ENCODE results near the gene ARHGAP21.

ARHGAP21 gene

DNA sequence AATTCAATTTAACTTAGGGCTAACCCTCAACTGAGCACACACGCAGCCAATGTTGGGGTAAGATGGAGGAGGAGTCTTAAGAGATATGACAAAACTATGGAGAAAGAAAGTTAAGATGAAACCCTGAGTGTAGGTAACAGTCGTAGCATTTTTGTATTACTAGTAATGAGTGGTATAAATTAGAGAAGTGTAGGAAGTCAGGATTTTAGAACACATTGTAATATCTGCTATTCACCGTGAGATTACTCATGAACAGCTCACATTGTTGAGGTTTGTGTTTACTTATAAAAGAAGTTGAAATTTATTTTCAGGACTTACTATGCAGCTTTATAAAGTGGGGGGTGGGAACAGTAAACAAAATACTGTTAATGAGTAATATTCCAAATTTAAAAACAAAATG, 107.2 kb downstream of the ARHGAP21 start:
- in situ Hi-C loops (cut with MboI; ENCODE audit: low sequenced_read_pairs, unreplicated experiment) = no loop called here
- no peak for DNase-seq (ENCODE audit: low spot score)
- TF ChIP-seq, protein P1, sequence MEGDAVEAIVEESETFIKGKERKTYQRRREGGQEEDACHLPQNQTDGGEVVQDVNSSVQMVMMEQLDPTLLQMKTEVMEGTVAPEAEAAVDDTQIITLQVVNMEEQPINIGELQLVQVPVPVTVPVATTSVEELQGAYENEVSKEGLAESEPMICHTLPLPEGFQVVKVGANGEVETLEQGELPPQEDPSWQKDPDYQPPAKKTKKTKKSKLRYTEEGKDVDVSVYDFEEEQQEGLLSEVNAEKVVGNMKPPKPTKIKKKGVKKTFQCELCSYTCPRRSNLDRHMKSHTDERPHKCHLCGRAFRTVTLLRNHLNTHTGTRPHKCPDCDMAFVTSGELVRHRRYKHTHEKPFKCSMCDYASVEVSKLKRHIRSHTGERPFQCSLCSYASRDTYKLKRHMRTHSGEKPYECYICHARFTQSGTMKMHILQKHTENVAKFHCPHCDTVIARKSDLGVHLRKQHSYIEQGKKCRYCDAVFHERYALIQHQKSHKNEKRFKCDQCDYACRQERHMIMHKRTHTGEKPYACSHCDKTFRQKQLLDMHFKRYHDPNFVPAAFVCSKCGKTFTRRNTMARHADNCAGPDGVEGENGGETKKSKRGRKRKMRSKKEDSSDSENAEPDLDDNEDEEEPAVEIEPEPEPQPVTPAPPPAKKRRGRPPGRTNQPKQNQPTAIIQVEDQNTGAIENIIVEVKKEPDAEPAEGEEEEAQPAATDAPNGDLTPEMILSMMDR (IDR thresholded peaks at IDR 0.05; ENCODE audit: borderline replicate concordance, control extremely low read depth, extremely low read depth, insufficient read depth, missing control alignments) = no peak

DNA sequence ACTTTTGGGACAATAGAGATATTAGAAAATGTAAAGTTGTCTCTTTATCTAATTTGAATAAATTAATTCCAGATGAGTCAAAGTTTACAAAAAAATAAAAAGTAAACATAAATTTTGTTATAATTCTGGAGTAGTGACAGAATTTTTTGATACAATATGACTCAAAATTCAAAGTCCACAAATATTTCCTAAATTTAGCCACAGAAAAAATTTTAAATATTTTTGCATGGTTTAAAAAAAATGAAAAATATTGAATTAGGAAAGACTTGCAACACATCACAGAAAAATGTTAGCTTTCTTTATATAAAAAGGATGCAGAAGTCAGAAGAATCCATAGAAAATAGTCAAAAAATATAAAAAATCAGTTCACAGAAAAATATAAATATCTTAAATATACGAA, 117.7 kb downstream of the ARHGAP21 start:
- TF ChIP-seq, protein P1 (IDR thresholded peaks at IDR 0.05; ENCODE audit: borderline replicate concordance, control extremely low read depth, extremely low read depth, insufficient read depth, missing control alignments) = no peak
- in situ Hi-C loops (cut with MboI; ENCODE audit: low sequenced_read_pairs, unreplicated experiment) = no loop called here
- no peak for DNase-seq (ENCODE audit: low spot score)

DNA sequence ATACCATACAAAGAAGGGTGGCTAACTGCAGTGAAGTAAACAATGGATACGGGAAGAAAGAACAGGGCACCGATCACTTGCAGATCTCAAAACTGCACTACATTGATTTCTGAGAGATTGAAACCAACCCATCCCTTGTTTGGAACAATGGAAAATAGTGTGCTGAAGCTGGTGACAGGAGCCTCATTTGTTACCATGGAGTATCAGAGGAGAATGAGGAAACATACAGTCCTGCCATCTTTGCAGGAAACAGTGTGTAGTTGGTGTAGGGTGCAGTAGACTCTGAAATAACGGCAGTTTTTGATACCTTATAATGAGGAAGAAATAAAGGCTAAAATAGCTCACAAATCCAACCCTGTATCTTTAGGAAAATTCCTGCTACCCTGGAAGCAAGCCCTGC, 118.5 kb downstream of the ARHGAP21 start:
- TF ChIP-seq, protein P1 (IDR thresholded peaks at IDR 0.05; ENCODE audit: borderline replicate concordance, control extremely low read depth, extremely low read depth, insufficient read depth, missing control alignments) = no peak
- in situ Hi-C loops (cut with MboI; ENCODE audit: low sequenced_read_pairs, unreplicated experiment) = no loop called here
- DNase-seq (ENCODE audit: low spot score) = no peak

DNA sequence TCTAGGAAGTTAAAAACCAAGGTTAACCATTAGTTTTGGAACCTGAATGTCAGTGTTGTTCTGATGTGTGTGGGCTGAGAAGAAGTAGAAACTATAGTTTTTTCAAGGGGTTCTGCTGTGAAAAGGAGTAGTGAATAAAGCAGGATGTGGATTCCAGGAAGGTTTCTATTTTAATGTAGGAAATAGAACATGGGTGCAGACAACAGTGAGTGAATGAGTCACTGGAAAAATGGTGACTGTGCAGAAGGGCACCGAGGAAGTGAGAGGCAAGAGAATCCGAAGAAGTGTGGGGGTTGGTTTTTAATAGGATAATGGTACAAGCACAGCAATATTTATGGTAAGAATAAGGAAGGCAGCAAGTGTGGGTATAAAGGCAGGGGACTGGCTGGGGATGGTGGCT, 120.4 kb downstream of the ARHGAP21 start:
- no peak for DNase-seq (ENCODE audit: low spot score)
- in situ Hi-C loops (cut with MboI; ENCODE audit: low sequenced_read_pairs, unreplicated experiment) = no loop called here

DNA sequence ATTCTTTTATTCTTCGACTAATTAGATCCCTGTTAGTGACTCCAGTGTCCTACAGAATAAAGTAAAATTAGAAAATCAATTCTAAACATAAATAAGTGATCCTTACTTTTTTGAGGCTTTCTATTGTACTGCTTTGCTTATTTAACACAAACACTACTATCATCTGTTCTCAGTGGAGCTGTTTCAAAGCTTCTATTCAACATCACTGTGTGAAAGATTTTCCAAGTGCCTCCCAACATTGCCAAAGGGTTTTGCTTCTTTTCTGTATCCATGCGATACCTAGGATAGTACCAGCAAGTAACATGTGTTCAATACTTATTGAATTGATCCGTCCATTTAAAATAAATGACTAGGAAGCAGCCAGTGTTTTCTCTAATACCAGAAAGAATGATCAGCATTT, 125.7 kb downstream of the ARHGAP21 start:
- TF ChIP-seq, protein P1 (IDR thresholded peaks at IDR 0.05; ENCODE audit: borderline replicate concordance, control extremely low read depth, extremely low read depth, insufficient read depth, missing control alignments) = no peak
- no peak for DNase-seq (ENCODE audit: low spot score)
- in situ Hi-C loops (cut with MboI; ENCODE audit: low sequenced_read_pairs, unreplicated experiment) = no loop called here

More for the DNA sequence above, 120.4 kb downstream of the ARHGAP21 start:
- TF ChIP-seq, protein P1 (IDR thresholded peaks at IDR 0.05; ENCODE audit: borderline replicate concordance, control extremely low read depth, extremely low read depth, insufficient read depth, missing control alignments) = no peak

DNA sequence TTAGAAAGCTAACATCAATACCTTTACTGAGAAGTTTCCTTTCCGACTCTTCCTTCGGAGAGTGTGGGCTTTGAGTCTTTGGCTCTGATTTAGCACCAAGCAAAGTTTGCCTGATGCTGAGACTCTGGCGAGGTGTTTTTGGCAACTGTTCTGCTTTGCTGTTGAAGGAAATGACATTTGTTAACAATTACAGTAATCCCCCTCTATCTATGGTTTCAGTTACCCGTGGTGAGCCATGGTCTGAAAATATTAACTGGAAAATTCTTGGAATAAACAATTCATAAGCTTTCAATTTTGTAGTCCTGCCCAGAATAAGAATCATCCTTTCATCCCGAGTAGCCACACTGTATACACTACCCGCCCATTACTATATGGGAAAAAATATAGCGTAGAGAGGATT, 126.3 kb downstream of the ARHGAP21 start:
- DNase-seq (ENCODE audit: low spot score) = no peak
- in situ Hi-C loops (cut with MboI; ENCODE audit: low sequenced_read_pairs, unreplicated experiment) = no loop called here
- TF ChIP-seq, protein P1 (IDR thresholded peaks at IDR 0.05; ENCODE audit: borderline replicate concordance, control extremely low read depth, extremely low read depth, insufficient read depth, missing control alignments) = no peak
